ENCODE results near the gene CIP2A. TPM values are rescaled to one million over a fixed set of nuclear protein-coding genes. Genes with fewer than 3 reads are reported as not detected.

CIP2A gene
- total RNA-seq, 1 donor from 2014 or later, result 8.2 TPM

- Mint-ChIP-seq H3K27ac (ENCODE audit: unreplicated experiment) (no peak overlapping the region), H3K27me3 (ENCODE audit: unreplicated experiment) (no peaks in the 10 kb centered on the region), H3K9me3 (ENCODE audit: unreplicated experiment) (no peaks in the 10 kb centered on the region), H3K4me1 (ENCODE audit: low read depth, unreplicated experiment) (peaks cover 3% of the 10 kb centered on the region), H3K36me3 (ENCODE audit: unreplicated experiment) (no peaks in the 10 kb centered on the region), H3K4me3 (ENCODE audit: unreplicated experiment) (no peak overlapping the region)
- DNase-seq, result no peak
- TF ChIP-seq CTCF (IDR thresholded peaks at IDR 0.05; ENCODE audit: partially characterized antibody, unreplicated experiment), result no peak
These were observed 22.6 kb downstream of the CIP2A start for GRCh38 chr3:108566599-108566998.

GRCh38 chr3:108565506-108565905, 23.7 kb downstream of the CIP2A start:
- no peak overlapping the region for H3K4me3 Mint-ChIP-seq (ENCODE audit: unreplicated experiment)
- H3K27ac Mint-ChIP-seq (ENCODE audit: unreplicated experiment), result no peak overlapping the region
- TF ChIP-seq CTCF (IDR thresholded peaks at IDR 0.05; ENCODE audit: partially characterized antibody, unreplicated experiment), result no peak
- no peaks in the 10 kb centered on the region for H3K36me3 Mint-ChIP-seq (ENCODE audit: unreplicated experiment)
- no peaks in the 10 kb centered on the region for H3K27me3 Mint-ChIP-seq (ENCODE audit: unreplicated experiment)
- no peak for DNase-seq
- H3K4me1 Mint-ChIP-seq (ENCODE audit: low read depth, unreplicated experiment), result peaks cover 3% of the 10 kb centered on the region
- no peaks in the 10 kb centered on the region for H3K9me3 Mint-ChIP-seq (ENCODE audit: unreplicated experiment)

DNA sequence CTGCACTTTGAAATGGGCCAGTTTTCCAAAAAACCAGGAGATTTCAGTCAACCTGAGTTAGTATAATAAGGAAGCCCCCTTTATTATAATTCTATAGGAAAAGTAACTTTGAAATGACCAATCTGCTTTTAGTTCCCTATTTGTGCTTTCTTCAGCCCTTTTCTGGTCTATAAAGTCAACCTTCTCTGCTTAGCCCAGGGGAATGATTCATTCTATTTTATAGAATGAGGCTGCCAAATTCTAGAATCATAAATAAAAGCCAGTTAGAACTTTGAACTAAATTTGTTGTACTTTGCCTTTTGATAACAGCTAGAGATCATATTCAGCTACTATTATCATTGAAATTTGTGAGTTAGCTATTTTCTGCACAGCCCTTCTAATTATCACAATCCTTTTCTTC, 24.7 kb downstream of the CIP2A start:
- Mint-ChIP-seq H3K27me3 (ENCODE audit: unreplicated experiment) (no peaks in the 10 kb centered on the region), H3K36me3 (ENCODE audit: unreplicated experiment) (no peaks in the 10 kb centered on the region), H3K27ac (ENCODE audit: unreplicated experiment) (no peak overlapping the region), H3K9me3 (ENCODE audit: unreplicated experiment) (no peaks in the 10 kb centered on the region), H3K4me3 (ENCODE audit: unreplicated experiment) (no peak overlapping the region), H3K4me1 (ENCODE audit: low read depth, unreplicated experiment) (peaks cover 3% of the 10 kb centered on the region)
- DNase-seq, result no peak
- TF ChIP-seq CTCF (IDR thresholded peaks at IDR 0.05; ENCODE audit: partially characterized antibody, unreplicated experiment), result no peak

DNA sequence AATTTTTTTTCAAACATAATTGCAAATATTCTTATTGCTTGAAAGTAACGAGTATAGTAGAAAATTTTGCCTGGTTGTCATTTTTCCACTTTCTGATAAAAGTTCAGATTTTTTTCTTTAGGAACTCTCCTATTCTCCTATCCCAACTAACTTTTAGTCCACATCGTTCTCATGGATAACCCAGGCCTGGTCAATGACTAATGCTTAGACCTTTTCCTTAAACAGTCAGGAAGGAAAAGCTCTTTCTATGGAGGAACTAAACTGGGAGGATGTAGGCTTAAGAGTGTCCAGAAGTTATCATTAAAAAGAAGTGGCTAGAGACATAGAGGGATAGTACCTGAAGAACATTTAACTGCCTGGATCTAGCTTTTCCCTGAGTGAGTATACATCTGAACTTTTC, 26.7 kb downstream of the CIP2A start:
- TF ChIP-seq CTCF (IDR thresholded peaks at IDR 0.05; ENCODE audit: partially characterized antibody, unreplicated experiment), result no peak
- H3K27me3 Mint-ChIP-seq (ENCODE audit: unreplicated experiment), result peaks cover 2% of the 10 kb centered on the region
- H3K36me3 Mint-ChIP-seq (ENCODE audit: unreplicated experiment), result no peaks in the 10 kb centered on the region
- DNase-seq, result no peak
- no peak overlapping the region for H3K4me3 Mint-ChIP-seq (ENCODE audit: unreplicated experiment)
- no peaks in the 10 kb centered on the region for H3K4me1 Mint-ChIP-seq (ENCODE audit: low read depth, unreplicated experiment)
- no peaks in the 10 kb centered on the region for H3K9me3 Mint-ChIP-seq (ENCODE audit: unreplicated experiment)
- H3K27ac Mint-ChIP-seq (ENCODE audit: unreplicated experiment), result no peak overlapping the region

- Mint-ChIP-seq H3K9me3 (ENCODE audit: unreplicated experiment) (no peaks in the 10 kb centered on the region), H3K27ac (ENCODE audit: unreplicated experiment) (no peak overlapping the region), H3K36me3 (ENCODE audit: unreplicated experiment) (no peaks in the 10 kb centered on the region), H3K4me3 (ENCODE audit: unreplicated experiment) (no peak overlapping the region), H3K27me3 (ENCODE audit: unreplicated experiment) (peaks cover 2% of the 10 kb centered on the region), H3K4me1 (ENCODE audit: low read depth, unreplicated experiment) (no peaks in the 10 kb centered on the region)
- no peak for TF ChIP-seq CTCF (IDR thresholded peaks at IDR 0.05; ENCODE audit: partially characterized antibody, unreplicated experiment)
- DNase-seq, result no peak
These were observed 33.2 kb downstream of the CIP2A start for GRCh38 chr3:108555966-108556581.
